ENCODE data around the gene SPINT2. TPM values are rescaled to one million over a fixed set of nuclear protein-coding genes. Genes with fewer than 3 reads are reported as not detected.
A peak's percentile ranks its signal among the peaks of the same experiment; 100 is the strongest.

Gene SPINT2
- polyA plus RNA-seq, 2 of the 4 experiments (the other 2 are of a cell fraction), result 291 to 343 TPM

DNA sequence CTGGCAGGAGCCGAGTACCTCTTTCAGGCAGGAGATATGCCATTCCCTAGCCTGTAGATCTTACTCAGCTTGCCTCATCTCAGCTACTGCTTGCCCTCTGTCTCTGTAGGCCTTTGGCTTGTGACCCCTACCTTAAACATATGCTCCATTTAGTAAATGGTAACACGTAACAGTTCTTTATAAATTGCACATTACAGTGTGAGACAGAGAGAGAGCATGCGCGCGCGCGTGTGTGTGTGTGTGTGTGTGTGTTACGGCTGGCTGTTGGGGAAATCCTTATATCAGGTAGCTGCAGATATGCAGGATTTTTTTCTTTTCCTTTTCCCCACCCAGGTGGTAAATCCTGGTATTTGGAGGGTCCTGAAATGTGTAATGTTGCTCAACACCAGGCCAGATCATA, 4.2 kb downstream of the SPINT2 start:
- Histone ChIP-seq H3K4me3 (no peak overlapping the region; the same call in 2 of the 3 replicates), H3K4me2 (peak overlapping the region; percentile 76), H3K4me1 (peaks cover 88% of the 10 kb centered on the region), H3K27ac (peak overlapping the region; percentile 89 to 91), H3K9me3 (no peaks in the 10 kb centered on the region)
- CTCF ChIA-PET, result interaction anchor here (0.8 to 18.2 kb wide), 9 partner anchors 11 to 67 kb away, joined by 3 to 259 read pairs (median 10); partner anchors contain the start of genes CATSPERG and PPP1R14A
- FAIRE-seq (no peak), ATAC-seq (no peak), DNase-seq (ENCODE audit: low read depth in 1 of 2, low spot score in 1 of 2) (peak in 1 of 2 experiments; percentile 68)
- TF ChIP-seq CEBPB (IDR thresholded peaks at IDR 0.05) (0 out of 4 replicates have a peak, but pooled peaks of 1 of the 2 experiments have one; percentile 40), HOXB13 (CRISPR knock-in tag; IDR thresholded peaks at IDR 0.05; ENCODE audit: low read depth) (0 out of 2 replicates have a peak, but pooled peaks have one; percentile 5), NPAS2 (CRISPR knock-in tag; IDR thresholded peaks at IDR 0.05; ENCODE audit: borderline replicate concordance) (no peak)
- TF ChIP-seq, protein P1, sequence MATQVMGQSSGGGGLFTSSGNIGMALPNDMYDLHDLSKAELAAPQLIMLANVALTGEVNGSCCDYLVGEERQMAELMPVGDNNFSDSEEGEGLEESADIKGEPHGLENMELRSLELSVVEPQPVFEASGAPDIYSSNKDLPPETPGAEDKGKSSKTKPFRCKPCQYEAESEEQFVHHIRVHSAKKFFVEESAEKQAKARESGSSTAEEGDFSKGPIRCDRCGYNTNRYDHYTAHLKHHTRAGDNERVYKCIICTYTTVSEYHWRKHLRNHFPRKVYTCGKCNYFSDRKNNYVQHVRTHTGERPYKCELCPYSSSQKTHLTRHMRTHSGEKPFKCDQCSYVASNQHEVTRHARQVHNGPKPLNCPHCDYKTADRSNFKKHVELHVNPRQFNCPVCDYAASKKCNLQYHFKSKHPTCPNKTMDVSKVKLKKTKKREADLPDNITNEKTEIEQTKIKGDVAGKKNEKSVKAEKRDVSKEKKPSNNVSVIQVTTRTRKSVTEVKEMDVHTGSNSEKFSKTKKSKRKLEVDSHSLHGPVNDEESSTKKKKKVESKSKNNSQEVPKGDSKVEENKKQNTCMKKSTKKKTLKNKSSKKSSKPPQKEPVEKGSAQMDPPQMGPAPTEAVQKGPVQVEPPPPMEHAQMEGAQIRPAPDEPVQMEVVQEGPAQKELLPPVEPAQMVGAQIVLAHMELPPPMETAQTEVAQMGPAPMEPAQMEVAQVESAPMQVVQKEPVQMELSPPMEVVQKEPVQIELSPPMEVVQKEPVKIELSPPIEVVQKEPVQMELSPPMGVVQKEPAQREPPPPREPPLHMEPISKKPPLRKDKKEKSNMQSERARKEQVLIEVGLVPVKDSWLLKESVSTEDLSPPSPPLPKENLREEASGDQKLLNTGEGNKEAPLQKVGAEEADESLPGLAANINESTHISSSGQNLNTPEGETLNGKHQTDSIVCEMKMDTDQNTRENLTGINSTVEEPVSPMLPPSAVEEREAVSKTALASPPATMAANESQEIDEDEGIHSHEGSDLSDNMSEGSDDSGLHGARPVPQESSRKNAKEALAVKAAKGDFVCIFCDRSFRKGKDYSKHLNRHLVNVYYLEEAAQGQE (IDR thresholded peaks at IDR 0.05), result no peak
- POLR2A ChIA-PET, result interaction anchor here (0.6 to 8.8 kb wide), 2 partner anchors 11 to 36 kb away, joined by 3 to 127 read pairs; partner anchors contain the start of gene C19orf33
- WGBS (ENCODE audit: missing lambda C conversion rate), result 71% methylated on average over 8 of the region's 8 CpGs

DNA sequence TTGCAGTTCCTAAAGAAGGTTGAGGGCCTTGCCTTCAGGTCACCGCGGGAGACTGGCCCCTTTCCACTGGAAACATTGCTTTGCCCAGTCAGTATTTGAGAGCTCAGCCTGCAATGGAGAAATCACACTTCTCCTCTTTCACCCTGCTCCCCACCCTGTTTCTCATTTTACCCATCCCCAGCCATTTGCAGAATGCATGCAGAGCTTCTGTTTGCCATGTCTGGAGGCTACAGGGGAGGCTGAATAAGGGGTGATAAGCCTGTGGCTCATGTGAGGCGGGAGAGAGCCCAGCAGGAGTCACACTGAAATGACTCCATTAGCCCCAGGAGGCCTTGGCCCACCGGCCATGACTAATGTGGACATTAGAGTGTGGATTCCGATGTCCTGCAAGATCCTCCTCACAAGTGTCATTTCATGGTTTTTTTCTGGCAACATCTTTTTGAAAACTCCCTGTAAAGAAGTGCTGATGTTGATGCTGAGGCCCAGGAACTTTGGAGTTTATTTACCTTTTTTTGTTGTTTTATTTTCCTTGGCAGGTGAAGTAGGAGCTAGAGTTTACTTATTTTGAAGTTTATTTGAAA, 6.3 kb downstream of the SPINT2 start:
- peaks cover 94% of the 10 kb centered on the region for H3K4me1 ChIP-seq
- peak overlapping the region; percentile 89 to 91 for H3K27ac ChIP-seq
- POLR2A ChIA-PET, result interaction anchor here (0.6 to 8.8 kb wide), 3 partner anchors 27 to 287 kb away, joined by 6 to 127 read pairs (median 9); partner anchors contain the start of gene C19orf33
- no peaks in the 10 kb centered on the region for H3K9me3 ChIP-seq
- peak overlapping the region; percentile 1; the same call in 1 of the 3 replicates for H3K4me3 ChIP-seq
- WGBS (ENCODE audit: missing lambda C conversion rate), result 0% methylated on average over 5 of the region's 5 CpGs
- CTCF ChIA-PET, result interaction anchor here (0.6 to 18.2 kb wide), 18 partner anchors 13 to 371 kb away, joined by 3 to 259 read pairs (median 5); partner anchors contain the start of genes CATSPERG, KCNK6, PPP1R14A and PSMD8
- peak overlapping the region; percentile 76 for H3K4me2 ChIP-seq
- FAIRE-seq (peak; percentile 100), ATAC-seq (peak; percentile 69 to 82), DNase-seq (ENCODE audit: low read depth in 1 of 2, low spot score in 1 of 2) (peak; percentile 97 to 99)
- TF ChIP-seq SMC3 (IDR thresholded peaks at IDR 0.05), result no peak; the same call in 2 of the 3 replicates
- TF ChIP-seq, protein P2, sequence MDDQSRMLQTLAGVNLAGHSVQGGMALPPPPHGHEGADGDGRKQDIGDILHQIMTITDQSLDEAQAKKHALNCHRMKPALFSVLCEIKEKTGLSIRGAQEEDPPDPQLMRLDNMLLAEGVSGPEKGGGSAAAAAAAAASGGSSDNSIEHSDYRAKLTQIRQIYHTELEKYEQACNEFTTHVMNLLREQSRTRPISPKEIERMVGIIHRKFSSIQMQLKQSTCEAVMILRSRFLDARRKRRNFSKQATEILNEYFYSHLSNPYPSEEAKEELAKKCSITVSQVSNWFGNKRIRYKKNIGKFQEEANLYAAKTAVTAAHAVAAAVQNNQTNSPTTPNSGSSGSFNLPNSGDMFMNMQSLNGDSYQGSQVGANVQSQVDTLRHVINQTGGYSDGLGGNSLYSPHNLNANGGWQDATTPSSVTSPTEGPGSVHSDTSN (IDR thresholded peaks at IDR 0.05), result peak; percentile 86
- no peak for TF ChIP-seq HOXB5 (CRISPR knock-in tag; IDR thresholded peaks at IDR 0.05)
- TF ChIP-seq BHLHE40 (IDR thresholded peaks at IDR 0.05; ENCODE audit: low read depth, low read length), result no peak
- TF ChIP-seq NPAS2 (CRISPR knock-in tag; IDR thresholded peaks at IDR 0.05; ENCODE audit: borderline replicate concordance), result no peak
- TF ChIP-seq, protein P3, sequence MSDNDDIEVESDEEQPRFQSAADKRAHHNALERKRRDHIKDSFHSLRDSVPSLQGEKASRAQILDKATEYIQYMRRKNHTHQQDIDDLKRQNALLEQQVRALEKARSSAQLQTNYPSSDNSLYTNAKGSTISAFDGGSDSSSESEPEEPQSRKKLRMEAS (IDR thresholded peaks at IDR 0.05), result peak; percentile 94
- TF ChIP-seq RCOR1 (IDR thresholded peaks at IDR 0.05; ENCODE audit: low read depth, low read length), result no peak; the same call in 1 of the 2 replicates
- TF ChIP-seq EP300 (IDR thresholded peaks at IDR 0.05), result peak; percentile 35 to 81; a peak in 3 of 5 replicates
- no peak for TF ChIP-seq NFE2L2 (conservative IDR thresholded peaks at IDR 0.05; ENCODE audit: low read length)
- TF ChIP-seq CEBPB (IDR thresholded peaks at IDR 0.05), result peak; percentile 25 to 66; a peak in 2 of 4 replicates
- TF ChIP-seq GATA3 (IDR thresholded peaks at IDR 0.05; ENCODE audit: borderline replicate concordance), result peak; percentile 94
- no peak for TF ChIP-seq RFX5 (IDR thresholded peaks at IDR 0.05)
- TF ChIP-seq RAD21 (conservative IDR thresholded peaks at IDR 0.05 in 1 of 2, IDR thresholded peaks at IDR 0.05 in 1 of 2), result peak; percentile 32 to 45; a peak in 2 of 5 replicates
- TF ChIP-seq ZC3H11A (IDR thresholded peaks at IDR 0.05), result no peak
- TF ChIP-seq, protein P4, sequence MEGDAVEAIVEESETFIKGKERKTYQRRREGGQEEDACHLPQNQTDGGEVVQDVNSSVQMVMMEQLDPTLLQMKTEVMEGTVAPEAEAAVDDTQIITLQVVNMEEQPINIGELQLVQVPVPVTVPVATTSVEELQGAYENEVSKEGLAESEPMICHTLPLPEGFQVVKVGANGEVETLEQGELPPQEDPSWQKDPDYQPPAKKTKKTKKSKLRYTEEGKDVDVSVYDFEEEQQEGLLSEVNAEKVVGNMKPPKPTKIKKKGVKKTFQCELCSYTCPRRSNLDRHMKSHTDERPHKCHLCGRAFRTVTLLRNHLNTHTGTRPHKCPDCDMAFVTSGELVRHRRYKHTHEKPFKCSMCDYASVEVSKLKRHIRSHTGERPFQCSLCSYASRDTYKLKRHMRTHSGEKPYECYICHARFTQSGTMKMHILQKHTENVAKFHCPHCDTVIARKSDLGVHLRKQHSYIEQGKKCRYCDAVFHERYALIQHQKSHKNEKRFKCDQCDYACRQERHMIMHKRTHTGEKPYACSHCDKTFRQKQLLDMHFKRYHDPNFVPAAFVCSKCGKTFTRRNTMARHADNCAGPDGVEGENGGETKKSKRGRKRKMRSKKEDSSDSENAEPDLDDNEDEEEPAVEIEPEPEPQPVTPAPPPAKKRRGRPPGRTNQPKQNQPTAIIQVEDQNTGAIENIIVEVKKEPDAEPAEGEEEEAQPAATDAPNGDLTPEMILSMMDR (IDR thresholded peaks at IDR 0.05), result no peak
- TF ChIP-seq EHMT2 (IDR thresholded peaks at IDR 0.05; ENCODE audit: low read depth), result no peak
- TF ChIP-seq KDM1A (IDR thresholded peaks at IDR 0.05; ENCODE audit: low read depth), result no peak
- no peak for TF ChIP-seq SREBF2 (IDR thresholded peaks at IDR 0.05)
- no peak for TF ChIP-seq TFCP2L1 (CRISPR knock-in tag; IDR thresholded peaks at IDR 0.05)
- TF ChIP-seq HOXB13 (CRISPR knock-in tag; IDR thresholded peaks at IDR 0.05; ENCODE audit: low read depth), result peak; percentile 28; the same call in 1 of the 2 replicates
- TF ChIP-seq, protein P1 (IDR thresholded peaks at IDR 0.05), result no peak
- TF ChIP-seq EHF (CRISPR knock-in tag; IDR thresholded peaks at IDR 0.05), result no peak
- TF ChIP-seq FOSL2 (IDR thresholded peaks at IDR 0.05), result peak; percentile 79
- peak; percentile 94 for TF ChIP-seq FOSL2 (CRISPR knock-in tag; IDR thresholded peaks at IDR 0.05)
- no peak for TF ChIP-seq HDAC2 (IDR thresholded peaks at IDR 0.05)
